Spinal cord (tissue), 10 donors: ENCODE data around the gene CD1D. TPM values are rescaled to one million over a fixed set of nuclear protein-coding genes. Genes with fewer than 3 reads are reported as not detected.

ENCODE experiments used
- DNase-seq, 6 donors: peaks; one replicate each; pipeline versions ENCODE4 v3.0.0 to v3.0.0-alpha.2; 2013 to 2015; ENCODE audit warnings: low spot score in 6 of 6, low read depth in 4 of 6
- H3K27ac ChIP-seq: one replicate; pipeline ENCODE4 v1.5.1; 2013; ENCODE audit warnings: low read depth, low read length, control low read depth
- H3K27me3 ChIP-seq: one replicate; pipeline ENCODE4 v1.6.1; 2013; ENCODE audit warnings: low read length; ENCODE audit not compliant: control insufficient read depth, insufficient read depth
- H3K36me3 ChIP-seq: one replicate; pipeline ENCODE4 v1.6.1; 2013; ENCODE audit warnings: low read length; ENCODE audit not compliant: control insufficient read depth, insufficient read depth
- H3K4me1 ChIP-seq: one replicate; pipeline ENCODE4 v1.6.1; 2013; ENCODE audit warnings: low read length; ENCODE audit not compliant: control insufficient read depth, insufficient read depth
- H3K4me3 ChIP-seq: one replicate; pipeline ENCODE4 v1.5.1; 2013; ENCODE audit warnings: low read depth, low read length, control low read depth
- H3K9me3 ChIP-seq: one replicate; pipeline ENCODE4 v1.6.1; 2013; ENCODE audit warnings: low read length; ENCODE audit not compliant: control insufficient read depth, insufficient read depth
- WGBS: methylation state at CpG from one replicate; pipeline ENCODE4 v1.1.5; 2013; ENCODE audit warnings: missing lambda C conversion rate; ENCODE audit not compliant: insufficient coverage; 5-methylcytosine and 5-hydroxymethylcytosine counted together
- polyA plus RNA-seq, 2 donors: library from polyadenylated mRNA; unstranded; fragments of 120-200 nt; gene quantifications; one replicate each; pipeline ENCODE4 v1.2.1, GENCODE V29; 2013; ENCODE audit not compliant: insufficient read length in 2 of 2
- total RNA-seq, 2 donors: library from RNA; depleted of rRNA in 1 of 2; stranded (reverse); fragments of 120-200 nt in 1 of 2; fragments of >200 nt in 1 of 2; gene quantifications; one replicate each; pipeline versions ENCODE4 v1.2.3 to v1.2.4, GENCODE V29; 2013 to 2014
- donor health status: healthy.

CD1D gene
- total and polyA plus RNA-seq, 4 donors = 0.90 to 1.6 (median 0.95) TPM

- no peaks in the 10 kb centered on the region for H3K9me3 ChIP-seq
- peak overlapping the region; percentile 44 for H3K27ac ChIP-seq
- H3K36me3 ChIP-seq = no peaks in the 10 kb centered on the region
- peak overlapping the region; percentile 38 for H3K4me3 ChIP-seq
- H3K27me3 ChIP-seq = peaks cover 6% of the 10 kb centered on the region
- H3K4me1 ChIP-seq = peaks cover 22% of the 10 kb centered on the region
- DNase-seq = peak; percentile 84 to 99 (median 94)
- 10% methylated on average over 29 of the region's 31 CpGs for WGBS
Observed at GRCh38 chr1:158149577-158150269, 31.0 kb upstream of the CD1D start.

GRCh38 chr1:158150523-158150922 lies 30.2 kb upstream of the CD1D start:
- Histone ChIP-seq H3K4me3 (no peak overlapping the region), H3K27me3 (peaks cover 7% of the 10 kb centered on the region), H3K27ac (no peak overlapping the region), H3K9me3 (no peaks in the 10 kb centered on the region), H3K4me1 (peaks cover 14% of the 10 kb centered on the region), H3K36me3 (no peaks in the 10 kb centered on the region)
- DNase-seq = peak in 1 of 6 donors; percentile 21
- 93% methylated on average over 1 of the region's 1 CpG for WGBS

GRCh38 chr1:158153179-158153578 lies 27.5 kb upstream of the CD1D start:
- H3K4me1 ChIP-seq = peaks cover 6% of the 10 kb centered on the region
- no peak overlapping the region for H3K27ac ChIP-seq
- WGBS = no CpG with 5 or more reads among the region's 1 CpG
- H3K27me3 ChIP-seq = peaks cover 7% of the 10 kb centered on the region
- DNase-seq = no peak
- H3K36me3 ChIP-seq = no peaks in the 10 kb centered on the region
- no peaks in the 10 kb centered on the region for H3K9me3 ChIP-seq
- H3K4me3 ChIP-seq = no peak overlapping the region

- 77% methylated on average over 4 of the region's 5 CpGs for WGBS
- Histone ChIP-seq H3K27ac (no peak overlapping the region), H3K4me3 (no peak overlapping the region)
Observed at GRCh38 chr1:158153746-158154444, 26.8 kb upstream of the CD1D start.

GRCh38 chr1:158154501-158154900 lies 26.2 kb upstream of the CD1D start:
- Histone ChIP-seq H3K27ac (no peak overlapping the region), H3K4me3 (no peak overlapping the region), H3K27me3 (peaks cover 7% of the 10 kb centered on the region), H3K9me3 (no peaks in the 10 kb centered on the region), H3K4me1 (peaks cover 1% of the 10 kb centered on the region), H3K36me3 (no peaks in the 10 kb centered on the region)
- DNase-seq = no peak
- 60% methylated on average over 1 of the region's 3 CpGs for WGBS

More at GRCh38 chr1:158153746-158154444, 26.8 kb upstream of the CD1D start:
- peaks cover 7% of the 10 kb centered on the region for H3K27me3 ChIP-seq
- H3K4me1 ChIP-seq = peaks cover 6% of the 10 kb centered on the region
- DNase-seq = no peak
- no peaks in the 10 kb centered on the region for H3K9me3 ChIP-seq
- no peaks in the 10 kb centered on the region for H3K36me3 ChIP-seq

GRCh38 chr1:158155673-158156072 lies 25.0 kb upstream of the CD1D start:
- no peak for DNase-seq
- WGBS = no CpG with 5 or more reads among the region's 1 CpG
- Histone ChIP-seq H3K9me3 (no peaks in the 10 kb centered on the region), H3K27me3 (peaks cover 7% of the 10 kb centered on the region), H3K4me3 (no peak overlapping the region), H3K27ac (no peak overlapping the region), H3K36me3 (no peaks in the 10 kb centered on the region), H3K4me1 (no peaks in the 10 kb centered on the region)

- H3K4me3 ChIP-seq = no peak overlapping the region
- no peaks in the 10 kb centered on the region for H3K4me1 ChIP-seq
- no peak for DNase-seq
- H3K27me3 ChIP-seq = peaks cover 7% of the 10 kb centered on the region
- no peak overlapping the region for H3K27ac ChIP-seq
- H3K36me3 ChIP-seq = no peaks in the 10 kb centered on the region
- H3K9me3 ChIP-seq = no peaks in the 10 kb centered on the region
Observed at GRCh38 chr1:158159597-158159996, 21.1 kb upstream of the CD1D start.

GRCh38 chr1:158161446-158161845 lies 19.2 kb upstream of the CD1D start:
- no CpG with 5 or more reads among the region's 2 CpGs for WGBS

GRCh38 chr1:158163000-158163947 lies 17.4 kb upstream of the CD1D start:
- H3K4me3 ChIP-seq = no peak overlapping the region
- WGBS = 13% methylated on average over 1 of the region's 3 CpGs
- no peak for DNase-seq
- no peaks in the 10 kb centered on the region for H3K36me3 ChIP-seq
- no peaks in the 10 kb centered on the region for H3K4me1 ChIP-seq
- peaks cover 5% of the 10 kb centered on the region for H3K27me3 ChIP-seq
- H3K27ac ChIP-seq = no peak overlapping the region
- no peaks in the 10 kb centered on the region for H3K9me3 ChIP-seq

More at GRCh38 chr1:158161446-158161845, 19.2 kb upstream of the CD1D start:
- H3K36me3 ChIP-seq = no peaks in the 10 kb centered on the region
- H3K27ac ChIP-seq = no peak overlapping the region
- no peaks in the 10 kb centered on the region for H3K4me1 ChIP-seq
- no peak overlapping the region for H3K4me3 ChIP-seq
- H3K27me3 ChIP-seq = peaks cover 5% of the 10 kb centered on the region
- no peaks in the 10 kb centered on the region for H3K9me3 ChIP-seq
- DNase-seq = peak in 1 of 6 donors; percentile 28
